Small intestine (tissue), 7 donors: ENCODE measurements around the gene KRTAP10-2. TPM values are rescaled to one million over a fixed set of nuclear protein-coding genes. Genes with fewer than 3 reads are reported as not detected.
"Not testable (repeated sequence)": the region's sequence is repeated elsewhere in the genome, so short reads cannot be mapped to it uniquely, and the experiment has no call there.

Experiments used
- DNase-seq, 2 donors: peaks; one replicate each; pipeline versions ENCODE4 v3.0.0 to v3.0.0-alpha.2; 2013
- FAIRE-seq: peaks from 2 replicates; lab custom pipeline; 2012; peaks lifted over from hg19 to GRCh38; lab: Jason Lieb, UNC
- H3K27ac ChIP-seq, 3 donors: one replicate each; pipeline ENCODE4 v1.5.1; 2013; ENCODE audit warnings: low read length in 2 of 3, mild to moderate bottlenecking in 2 of 3, control low read depth in 1 of 3, inconsistent platforms in 1 of 3, low read depth in 1 of 3, moderate library complexity in 1 of 3
- H3K27me3 ChIP-seq, 3 donors: one replicate each; pipeline ENCODE4 v1.6.1; 2013; ENCODE audit warnings: low read length in 3 of 3, inconsistent platforms in 1 of 3; ENCODE audit not compliant: control insufficient read depth in 3 of 3, insufficient read depth in 3 of 3
- H3K36me3 ChIP-seq, 3 donors: one replicate each; pipeline ENCODE4 v1.6.1; 2013; ENCODE audit warnings: low read length in 3 of 3, inconsistent platforms in 1 of 3, low read depth in 1 of 3, mild to moderate bottlenecking in 1 of 3, moderate library complexity in 1 of 3; ENCODE audit not compliant: control insufficient read depth in 3 of 3, insufficient read depth in 2 of 3
- H3K4me1 ChIP-seq, 3 donors: one replicate each; pipeline ENCODE4 v1.6.1; 2013; ENCODE audit warnings: low read length in 2 of 3, inconsistent platforms in 1 of 3, low read depth in 1 of 3, mild to moderate bottlenecking in 1 of 3, moderate library complexity in 1 of 3; ENCODE audit not compliant: control insufficient read depth in 3 of 3, insufficient read depth in 2 of 3
- H3K4me3 ChIP-seq, 3 donors: one replicate each; pipeline ENCODE4 v1.5.1; 2013; ENCODE audit warnings: low read length in 3 of 3, control low read depth in 1 of 3, inconsistent platforms in 1 of 3, low read depth in 1 of 3, mild to moderate bottlenecking in 1 of 3, moderate library complexity in 1 of 3
- H3K9me3 ChIP-seq, 2 donors: one replicate each; pipeline ENCODE4 v1.6.1; 2013; ENCODE audit warnings: low read depth in 1 of 2, low read length in 1 of 2; ENCODE audit not compliant: control insufficient read depth in 2 of 2, insufficient read depth in 1 of 2
- WGBS, 3 donors: extraction: QIAGEN DNeasy Blood & Tissue Kit; methylation state at CpG; one replicate each; pipeline ENCODE4 v1.1.7; 2013; 5-methylcytosine and 5-hydroxymethylcytosine counted together
- polyA plus RNA-seq, 4 donors: library from polyadenylated mRNA; stranded (reverse) in 3 of 4; unstranded in 1 of 4; fragments of 200-250 nt in 3 of 4; fragments of 120-200 nt in 1 of 4; gene quantifications; one replicate each; pipeline versions ENCODE4 v1.2.1 to v1.2.3, GENCODE V29; 2013
- donor health status: healthy with polysubstance abuse.
- donor health status: control.
- donor health status: control.
- donor health status: Bipolar disorder and iron deficiency.
- donor health status: healthy.

KRTAP10-2 gene
- polyA plus RNA-seq, 4 donors = not detected

DNA sequence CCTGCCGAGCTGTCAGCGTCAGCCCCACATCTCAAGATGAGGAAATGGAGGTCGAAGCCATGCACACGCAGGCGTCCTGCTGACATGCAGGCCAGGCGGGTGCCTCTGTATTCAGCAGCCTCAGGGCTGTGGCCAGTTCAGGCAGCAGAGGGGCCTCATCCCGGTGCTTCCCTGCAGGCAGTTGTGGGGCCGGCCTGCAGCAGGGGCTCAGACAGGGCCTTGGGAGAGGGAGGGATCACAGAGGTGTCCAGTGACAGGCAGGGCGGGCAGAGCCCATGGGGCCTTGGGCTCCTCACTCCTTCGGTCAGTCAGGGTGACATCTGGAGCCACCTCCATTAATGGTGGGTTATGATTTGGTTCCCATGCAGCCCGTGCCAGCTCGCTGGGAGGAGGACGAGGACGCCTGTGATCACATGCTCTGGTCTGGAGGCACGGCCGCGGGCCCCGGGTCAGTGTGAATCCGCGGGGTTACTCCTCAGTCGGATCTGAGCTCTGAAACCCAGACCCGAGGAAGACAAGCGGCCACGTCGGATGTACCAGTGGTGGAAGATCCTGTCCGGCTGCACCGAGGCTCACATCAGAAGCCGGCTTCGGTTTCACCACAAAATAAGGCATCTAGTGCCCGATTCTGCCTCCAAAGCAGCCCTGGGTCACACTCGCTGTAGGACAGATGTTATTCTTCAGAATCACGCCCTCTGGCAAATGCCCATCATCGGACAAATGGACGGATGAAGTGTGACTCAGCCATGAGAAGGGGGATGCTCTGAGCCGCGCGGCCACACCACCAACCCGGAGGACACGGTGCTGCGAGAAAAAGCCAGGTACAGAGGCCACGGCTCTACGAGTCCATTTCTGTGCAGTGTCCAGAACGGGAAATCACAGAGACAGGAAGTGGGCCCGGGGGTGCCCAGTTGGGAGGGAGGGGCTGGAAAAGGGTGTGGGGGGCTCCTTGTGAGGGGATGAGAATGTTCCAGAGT, 44.7 kb downstream of the KRTAP10-2 start:
- no peaks in the 10 kb centered on the region for H3K9me3 ChIP-seq
- H3K27me3 ChIP-seq = no peaks in the 10 kb centered on the region
- no peak overlapping the region for H3K27ac ChIP-seq
- 81 to 92% (median 88%) methylated on average over 41 to 44 of the region's 44 CpGs for WGBS, 3 donors
- peaks cover 0 to 9% (median 0%) of the 10 kb centered on the region in 3 donors for H3K4me1 ChIP-seq
- DNase-seq (no peak), FAIRE-seq (no peak)
- H3K4me3 ChIP-seq = no peak overlapping the region
- H3K36me3 ChIP-seq = no peaks in the 10 kb centered on the region

DNA sequence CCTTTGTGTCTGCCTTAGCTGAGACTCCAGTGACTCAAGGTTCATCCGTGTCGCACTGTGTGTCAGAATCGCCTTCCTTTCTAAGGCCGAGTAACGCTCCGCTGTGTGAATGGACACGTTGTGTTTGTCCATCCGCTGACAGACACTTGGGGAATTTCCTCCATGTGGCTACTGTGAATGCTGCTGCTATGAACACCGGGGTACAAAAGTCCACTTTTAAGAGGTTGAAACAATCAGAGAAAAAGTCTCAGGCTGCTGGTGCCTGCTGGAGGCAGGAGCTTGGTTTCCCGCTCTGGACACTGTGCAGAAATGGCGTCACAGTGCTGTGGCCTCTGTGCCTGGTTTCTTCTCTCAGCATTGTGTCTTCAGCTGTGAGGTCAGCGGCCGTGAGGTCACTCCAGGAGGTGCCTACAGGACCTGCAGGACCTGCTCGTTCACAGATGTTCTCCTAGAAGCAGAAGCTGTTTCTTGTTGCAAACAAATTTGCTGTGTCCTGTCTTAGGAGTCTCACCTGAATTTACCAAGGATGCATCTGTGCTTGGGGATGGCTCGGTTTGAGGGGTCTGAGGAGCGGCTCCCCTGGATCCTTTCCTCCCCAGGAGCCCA, 45.5 kb downstream of the KRTAP10-2 start:
- FAIRE-seq (no peak), DNase-seq (peak; percentile 26 to 59)
- Histone ChIP-seq H3K36me3 (no peaks in the 10 kb centered on the region), H3K9me3 (no peaks in the 10 kb centered on the region), H3K4me3 (no peak overlapping the region), H3K27me3 (no peaks in the 10 kb centered on the region), H3K27ac (no peak overlapping the region), H3K4me1 (peaks cover 0 to 9% (median 0%) of the 10 kb centered on the region in 3 donors)
- WGBS, 3 donors = 30 to 67% (median 48%) methylated on average over 16 of the region's 16 CpGs

DNA sequence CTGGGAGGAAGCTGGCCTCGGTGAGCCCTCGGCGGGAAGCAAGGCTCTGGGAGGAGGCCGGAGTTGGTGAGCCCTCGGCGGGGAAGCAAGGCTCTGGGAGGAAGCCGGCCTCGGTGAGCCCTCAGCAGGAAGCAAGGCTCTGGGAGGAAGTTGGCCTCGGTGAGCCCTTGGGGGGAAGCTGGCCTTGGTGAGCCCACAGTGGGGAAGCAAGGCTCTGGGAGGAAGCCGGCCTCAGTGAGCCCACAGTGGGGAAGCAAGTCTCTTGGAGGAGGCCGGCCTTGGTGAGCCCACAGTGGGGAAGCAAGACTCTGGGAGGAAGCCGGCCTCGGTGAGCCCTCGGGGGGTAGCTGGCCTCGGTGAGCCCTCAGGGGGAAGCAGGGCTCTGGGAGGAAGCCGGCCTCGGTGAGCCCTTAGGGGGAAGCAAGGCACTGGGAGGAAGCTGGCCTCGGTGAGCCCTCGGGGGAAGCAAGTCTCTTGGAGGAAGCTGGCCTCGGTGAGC, 47.4 kb downstream of the KRTAP10-2 start:
- H3K36me3 ChIP-seq = no peaks in the 10 kb centered on the region
- no peak for DNase-seq
- no peaks in the 10 kb centered on the region for H3K27me3 ChIP-seq
- WGBS, 3 donors = 62 to 82% (median 65%) methylated on average over 20 of the region's 20 CpGs
- FAIRE-seq = no peak
- no peak overlapping the region for H3K4me3 ChIP-seq
- H3K27ac ChIP-seq = no peak overlapping the region
- H3K9me3 ChIP-seq = no peaks in the 10 kb centered on the region
- peaks cover 0 to 9% (median 2%) of the 10 kb centered on the region in 3 donors for H3K4me1 ChIP-seq

DNA sequence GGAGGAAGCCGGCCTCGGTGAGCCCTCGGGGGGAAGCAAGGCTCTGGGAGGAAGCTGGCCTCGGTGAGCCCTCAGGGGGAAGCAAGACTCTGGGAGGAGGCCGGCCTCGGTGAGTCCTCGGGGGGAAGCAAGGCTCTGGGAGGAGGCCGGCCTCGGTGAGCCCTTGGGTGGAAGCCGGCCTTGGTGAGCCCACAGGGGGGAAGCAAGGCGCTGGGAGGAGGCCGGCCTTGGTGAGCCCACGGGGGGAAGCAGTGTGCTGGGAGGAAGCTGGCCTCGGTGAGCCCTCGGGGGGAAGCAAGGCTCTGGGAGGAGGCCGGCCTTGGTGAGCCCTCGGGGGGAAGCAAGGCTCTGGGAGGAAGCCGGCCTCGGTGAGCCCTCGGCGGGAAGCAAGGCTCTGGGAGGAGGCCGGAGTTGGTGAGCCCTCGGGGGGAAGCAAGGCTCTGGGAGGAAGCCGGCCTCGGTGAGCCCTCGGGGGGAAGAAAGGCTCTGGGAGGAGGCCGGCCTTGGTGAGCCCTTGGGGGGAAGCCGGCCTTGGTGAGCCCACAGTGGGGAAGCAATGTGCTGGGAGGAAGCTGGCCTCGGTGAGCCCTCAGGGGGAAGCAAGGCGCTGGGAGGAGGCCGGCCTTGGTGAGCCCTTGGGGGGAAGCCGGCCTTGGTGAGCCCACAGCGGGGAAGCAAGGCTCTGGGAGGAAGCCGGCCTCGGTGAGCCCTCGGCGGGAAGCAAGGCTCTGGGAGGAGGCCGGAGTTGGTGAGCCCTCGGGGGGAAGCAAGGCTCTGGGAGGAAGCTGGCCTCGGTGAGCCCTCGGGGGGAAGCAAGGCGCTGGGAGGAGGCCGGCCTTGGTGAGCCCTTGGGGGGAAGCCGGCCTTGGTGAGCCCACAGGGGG, 48.1 kb downstream of the KRTAP10-2 start:
- H3K27ac ChIP-seq, H3K27me3 ChIP-seq, H3K9me3 ChIP-seq, H3K4me3 ChIP-seq, H3K36me3 ChIP-seq, DNase-seq, FAIRE-seq: not testable (repeated sequence)
- peaks cover 0 to 15% (median 3%) of the 10 kb centered on the region in 3 donors for H3K4me1 ChIP-seq
- WGBS, 3 donors = 82 to 93% (median 90%) methylated on average over 41 to 44 of the region's 44 CpGs

DNA sequence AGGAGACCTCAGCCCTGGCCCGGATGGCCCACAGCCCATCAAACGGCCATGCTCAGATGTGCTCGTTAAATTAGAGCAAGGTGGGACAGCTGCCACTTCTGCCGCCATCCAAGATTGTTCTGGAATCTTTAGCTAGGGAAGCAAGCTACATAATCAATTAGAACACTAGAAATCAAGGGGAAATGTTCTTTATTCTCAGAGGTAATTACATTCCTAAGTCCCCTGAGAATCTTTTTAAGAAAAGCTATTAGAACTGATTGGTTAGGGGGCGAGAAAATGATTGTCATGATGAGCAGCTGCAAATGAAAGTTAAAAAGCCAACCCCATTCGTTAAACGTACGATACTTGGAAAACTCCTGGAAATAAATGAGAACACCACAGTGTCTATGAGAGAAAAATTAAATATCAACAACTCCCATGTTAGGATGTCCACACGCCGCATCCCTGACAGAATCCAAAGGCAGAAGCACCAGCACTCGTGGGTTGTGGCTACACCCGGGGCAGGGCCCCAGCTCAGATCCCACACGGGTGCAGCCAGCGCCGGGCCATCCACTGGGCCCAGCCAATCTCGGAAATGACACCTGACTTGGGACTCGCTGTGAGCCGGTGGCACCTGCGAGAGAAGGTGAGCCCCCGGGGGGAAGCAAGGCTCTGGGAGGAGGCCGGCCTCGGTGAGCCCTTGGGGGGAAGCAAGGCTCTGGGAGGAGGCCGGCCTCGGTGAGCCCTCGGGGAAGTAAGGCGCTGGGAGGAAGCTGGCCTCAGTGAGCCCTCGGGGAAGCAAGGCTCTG, 48.9 kb downstream of the KRTAP10-2 start:
- Histone ChIP-seq H3K36me3 (no peaks in the 10 kb centered on the region), H3K27ac (no peak overlapping the region), H3K27me3 (no peaks in the 10 kb centered on the region), H3K9me3 (no peaks in the 10 kb centered on the region), H3K4me3 (no peak overlapping the region), H3K4me1 (peaks cover 0 to 22% (median 3%) of the 10 kb centered on the region in 3 donors)
- DNase-seq = no peak
- FAIRE-seq = no peak
- 86 to 92% (median 90%) methylated on average over 27 of the region's 27 CpGs for WGBS, 3 donors

Other genes starting within 250 kb of the KRTAP10-2 start
- 10 to 100 TPM; 17.9 to 35.9 (median 32.3) TPM for gene CFAP410, start 212.1 kb downstream of the KRTAP10-2 start, polyA plus RNA-seq
- 1 to 10 TPM in 3 of 4 donors, under 1 TPM in 1; 0.89 to 2.7 (median 2.3) TPM for gene TRPM2, start 197.9 kb downstream of the KRTAP10-2 start, polyA plus RNA-seq
- 10 to 100 TPM in 1 of 4 donors, 1 to 10 TPM in 1, under 1 TPM in 2; 0.22 to 17.3 (median 1.3) TPM for gene LRRC3, start 96.0 kb downstream of the KRTAP10-2 start, polyA plus RNA-seq
- not detected for gene KRTAP10-1, start 11.3 kb downstream of the KRTAP10-2 start, polyA plus RNA-seq
- not detected for gene KRTAP10-3, start 7.3 kb upstream of the KRTAP10-2 start, polyA plus RNA-seq
- gene KRTAP10-4, start 22.2 kb upstream of the KRTAP10-2 start, polyA plus RNA-seq = not detected
- gene KRTAP10-5, start 29.1 kb upstream of the KRTAP10-2 start, polyA plus RNA-seq = not detected
- gene KRTAP10-6, start 41.0 kb upstream of the KRTAP10-2 start, polyA plus RNA-seq = not detected
- not detected for gene KRTAP10-7, start 49.1 kb upstream of the KRTAP10-2 start, polyA plus RNA-seq
- not detected for gene KRTAP10-8, start 60.6 kb upstream of the KRTAP10-2 start, polyA plus RNA-seq
- not detected for gene KRTAP10-9, start 75.6 kb upstream of the KRTAP10-2 start, polyA plus RNA-seq
- gene KRTAP10-10, start 85.9 kb upstream of the KRTAP10-2 start, polyA plus RNA-seq = not detected
- not detected for gene KRTAP10-11, start 94.9 kb upstream of the KRTAP10-2 start, polyA plus RNA-seq
- not detected for gene KRTAP12-4, start 103.2 kb upstream of the KRTAP10-2 start, polyA plus RNA-seq
- not detected for gene KRTAP12-3, start 106.4 kb upstream of the KRTAP10-2 start, polyA plus RNA-seq
- not detected for gene KRTAP12-2, start 115.4 kb upstream of the KRTAP10-2 start, polyA plus RNA-seq
- gene KRTAP12-1, start 130.7 kb upstream of the KRTAP10-2 start, polyA plus RNA-seq = under 1 TPM in 1 of 4 donors, not detected in 3; 0.09 TPM
- gene KRTAP10-12, start 145.7 kb upstream of the KRTAP10-2 start, polyA plus RNA-seq = not detected
- under 1 TPM in 3 of 4 donors, not detected in 1; 0.09 to 0.53 (median 0.27) TPM for gene TSPEAR, start 160.1 kb upstream of the KRTAP10-2 start, polyA plus RNA-seq